ENCODE results near the gene INMT.

Gene INMT

GRCh38 chr7:30788640-30789333 is 36.9 kb downstream of the INMT start:
- DNase-seq (ENCODE audit: low read depth) = no peak

GRCh38 chr7:30789334-30789711 is 37.4 kb downstream of the INMT start:
- no peak for DNase-seq (ENCODE audit: low read depth)

GRCh38 chr7:30790356-30790755 is 38.4 kb downstream of the INMT start:
- DNase-seq (ENCODE audit: low read depth) = no peak

GRCh38 chr7:30791114-30791513 is 39.2 kb downstream of the INMT start:
- no peak for DNase-seq (ENCODE audit: low read depth)

- DNase-seq (ENCODE audit: low read depth) = no peak
These were observed 43.4 kb downstream of the INMT start for GRCh38 chr7:30795161-30795948.

- no peak for DNase-seq (ENCODE audit: low read depth)
These were observed 44.4 kb downstream of the INMT start for GRCh38 chr7:30796105-30796869.

GRCh38 chr7:30797176-30798040 is 45.5 kb downstream of the INMT start:
- no peak for DNase-seq (ENCODE audit: low read depth)

- DNase-seq (ENCODE audit: low read depth) = no peak
These were observed 47.5 kb downstream of the INMT start for GRCh38 chr7:30799206-30799975.

- DNase-seq (ENCODE audit: low read depth) = no peak
These were observed 48.2 kb downstream of the INMT start for GRCh38 chr7:30799976-30800661.

- no peak for DNase-seq (ENCODE audit: low read depth)
These were observed 48.9 kb downstream of the INMT start for GRCh38 chr7:30800785-30801252.

GRCh38 chr7:30802812-30803211 is 50.9 kb downstream of the INMT start:
- no peak for DNase-seq (ENCODE audit: low read depth)

- DNase-seq (ENCODE audit: low read depth) = no peak
These were observed 52.2 kb downstream of the INMT start for GRCh38 chr7:30804078-30804661.

GRCh38 chr7:30805081-30805691 is 53.3 kb downstream of the INMT start:
- DNase-seq (ENCODE audit: low read depth) = no peak

- no peak for DNase-seq (ENCODE audit: low read depth)
These were observed 54.0 kb downstream of the INMT start for GRCh38 chr7:30805931-30806330.
